C4-2B (cell line): Measurements from ENCODE around the gene KCNIP1.

Source experiments
- ZFX ChIP-seq: fragments of 450-650 bp; IDR thresholded peaks from 2 replicates; pipeline ENCODE4 v1.6.1; 2017
- TF ChIP-seq, protein P1 (sequence below): fragments of 450-650 bp; conservative IDR thresholded peaks from 2 replicates; pipeline ENCODE4 v1.5.1; 2017; ENCODE audit warnings: mild to moderate bottlenecking

DNA sequence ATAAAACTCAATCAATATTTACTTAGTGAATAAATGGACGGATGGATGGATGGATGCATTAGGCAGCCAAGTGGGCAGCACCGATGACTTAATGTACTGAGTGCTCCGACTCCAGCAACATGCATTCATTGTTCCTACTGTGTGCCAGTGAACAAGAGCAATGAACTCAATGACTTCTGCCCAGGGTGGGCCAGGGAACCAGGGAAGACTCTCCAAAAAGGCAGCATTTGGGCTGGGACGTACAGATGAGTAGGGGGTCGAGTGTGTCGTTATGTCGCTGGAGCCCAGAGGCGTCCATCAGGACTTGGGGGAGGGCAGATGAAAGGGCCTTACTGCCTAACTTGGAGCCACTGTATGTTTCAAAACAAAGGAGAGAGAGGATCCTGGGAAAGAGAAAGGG, 126.4 kb downstream of the KCNIP1 start:
- TF ChIP-seq, protein P1, sequence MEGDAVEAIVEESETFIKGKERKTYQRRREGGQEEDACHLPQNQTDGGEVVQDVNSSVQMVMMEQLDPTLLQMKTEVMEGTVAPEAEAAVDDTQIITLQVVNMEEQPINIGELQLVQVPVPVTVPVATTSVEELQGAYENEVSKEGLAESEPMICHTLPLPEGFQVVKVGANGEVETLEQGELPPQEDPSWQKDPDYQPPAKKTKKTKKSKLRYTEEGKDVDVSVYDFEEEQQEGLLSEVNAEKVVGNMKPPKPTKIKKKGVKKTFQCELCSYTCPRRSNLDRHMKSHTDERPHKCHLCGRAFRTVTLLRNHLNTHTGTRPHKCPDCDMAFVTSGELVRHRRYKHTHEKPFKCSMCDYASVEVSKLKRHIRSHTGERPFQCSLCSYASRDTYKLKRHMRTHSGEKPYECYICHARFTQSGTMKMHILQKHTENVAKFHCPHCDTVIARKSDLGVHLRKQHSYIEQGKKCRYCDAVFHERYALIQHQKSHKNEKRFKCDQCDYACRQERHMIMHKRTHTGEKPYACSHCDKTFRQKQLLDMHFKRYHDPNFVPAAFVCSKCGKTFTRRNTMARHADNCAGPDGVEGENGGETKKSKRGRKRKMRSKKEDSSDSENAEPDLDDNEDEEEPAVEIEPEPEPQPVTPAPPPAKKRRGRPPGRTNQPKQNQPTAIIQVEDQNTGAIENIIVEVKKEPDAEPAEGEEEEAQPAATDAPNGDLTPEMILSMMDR, result no peak
- no peak for TF ChIP-seq ZFX
